ENCODE data around the gene ZNF219. TPM values are rescaled to one million over a fixed set of nuclear protein-coding genes. Genes with fewer than 3 reads are reported as not detected.

ZNF219 gene
- total RNA-seq, 1 donor from 2014 or later = 23.9 TPM

GRCh38 chr14:21123429-21123828, 25.0 kb upstream of the ZNF219 start:
- peaks cover 5% of the 10 kb centered on the region for H3K9me3 Mint-ChIP-seq (ENCODE audit: low read depth)
- peaks cover 23% of the 10 kb centered on the region for H3K27me3 Mint-ChIP-seq (ENCODE audit: low read depth)
- H3K4me3 Mint-ChIP-seq (ENCODE audit: unreplicated experiment) = no peak overlapping the region
- no peaks in the 10 kb centered on the region for H3K36me3 Mint-ChIP-seq (ENCODE audit: low read depth)
- DNase-seq (ENCODE audit: low spot score) = no peak
- H3K27ac Mint-ChIP-seq (ENCODE audit: unreplicated experiment) = no peak overlapping the region
- H3K4me1 Mint-ChIP-seq (ENCODE audit: low read depth) = peaks cover 3% of the 10 kb centered on the region
- no peak for TF ChIP-seq CTCF (IDR thresholded peaks at IDR 0.05)

GRCh38 chr14:21121122-21121521, 22.7 kb upstream of the ZNF219 start:
- H3K27ac Mint-ChIP-seq (ENCODE audit: unreplicated experiment) = no peak overlapping the region
- TF ChIP-seq CTCF (IDR thresholded peaks at IDR 0.05) = no peak
- no peak overlapping the region for H3K4me3 Mint-ChIP-seq (ENCODE audit: unreplicated experiment)
- H3K27me3 Mint-ChIP-seq (ENCODE audit: low read depth) = peaks cover 4% of the 10 kb centered on the region
- H3K4me1 Mint-ChIP-seq (ENCODE audit: low read depth) = peaks cover 3% of the 10 kb centered on the region
- DNase-seq (ENCODE audit: low spot score) = no peak
- peaks cover 5% of the 10 kb centered on the region for H3K9me3 Mint-ChIP-seq (ENCODE audit: low read depth)
- H3K36me3 Mint-ChIP-seq (ENCODE audit: low read depth) = no peaks in the 10 kb centered on the region

- H3K27me3 Mint-ChIP-seq (ENCODE audit: low read depth) = peaks cover 2% of the 10 kb centered on the region
- TF ChIP-seq CTCF (IDR thresholded peaks at IDR 0.05) = no peak
- H3K36me3 Mint-ChIP-seq (ENCODE audit: low read depth) = no peaks in the 10 kb centered on the region
- H3K4me1 Mint-ChIP-seq (ENCODE audit: low read depth) = peaks cover 3% of the 10 kb centered on the region
- H3K9me3 Mint-ChIP-seq (ENCODE audit: low read depth) = peaks cover 5% of the 10 kb centered on the region
- H3K27ac Mint-ChIP-seq (ENCODE audit: unreplicated experiment) = no peak overlapping the region
- H3K4me3 Mint-ChIP-seq (ENCODE audit: unreplicated experiment) = no peak overlapping the region
- DNase-seq (ENCODE audit: low spot score) = no peak
These were observed 22.2 kb upstream of the ZNF219 start for GRCh38 chr14:21120686-21121085.

GRCh38 chr14:21118933-21119332, 20.5 kb upstream of the ZNF219 start:
- H3K36me3 Mint-ChIP-seq (ENCODE audit: low read depth) = no peaks in the 10 kb centered on the region
- no peaks in the 10 kb centered on the region for H3K27me3 Mint-ChIP-seq (ENCODE audit: low read depth)
- DNase-seq (ENCODE audit: low spot score) = no peak
- no peak overlapping the region for H3K4me3 Mint-ChIP-seq (ENCODE audit: unreplicated experiment)
- H3K4me1 Mint-ChIP-seq (ENCODE audit: low read depth) = peaks cover 3% of the 10 kb centered on the region
- TF ChIP-seq CTCF (IDR thresholded peaks at IDR 0.05) = no peak
- no peaks in the 10 kb centered on the region for H3K9me3 Mint-ChIP-seq (ENCODE audit: low read depth)
- no peak overlapping the region for H3K27ac Mint-ChIP-seq (ENCODE audit: unreplicated experiment)

- Mint-ChIP-seq H3K36me3 (ENCODE audit: low read depth) (no peaks in the 10 kb centered on the region), H3K9me3 (ENCODE audit: low read depth) (no peaks in the 10 kb centered on the region), H3K4me3 (ENCODE audit: unreplicated experiment) (no peak overlapping the region), H3K27ac (ENCODE audit: unreplicated experiment) (no peak overlapping the region), H3K27me3 (ENCODE audit: low read depth) (no peaks in the 10 kb centered on the region), H3K4me1 (ENCODE audit: low read depth) (no peaks in the 10 kb centered on the region)
- TF ChIP-seq CTCF (IDR thresholded peaks at IDR 0.05) = no peak
- no peak for DNase-seq (ENCODE audit: low spot score)
These were observed 14.9 kb upstream of the ZNF219 start for GRCh38 chr14:21113369-21113768.
